Gastrocnemius medialis (tissue), 4 donors: ENCODE data around the gene LCN12.

Source experiments
- POLR2A ChIP-seq, 2 donors: fragments of 450-650 bp; IDR thresholded peaks; one replicate each; pipeline ENCODE4 v1.6.1; 2017; ENCODE audit warnings: antibody characterized with exemption in 2 of 2, mild to moderate bottlenecking in 2 of 2, moderate library complexity in 2 of 2
- TF ChIP-seq, protein P1 (sequence below), 5 experiments: fragments of 450-650 bp in 3 of 5; fragments of 200-600 bp in 2 of 5; sonication (generic) in 2 of 5; IDR thresholded peaks in 4 of 5; conservative IDR thresholded peaks in 1 of 5; 1 replicate in 4 of 5; 2 replicates in 1 of 5; pipeline ENCODE4 v1.5.1; 2016 to 2019; ENCODE audit warnings: antibody characterized with exemption in 5 of 5, mild to moderate bottlenecking in 3 of 5, moderate library complexity in 3 of 5

DNA sequence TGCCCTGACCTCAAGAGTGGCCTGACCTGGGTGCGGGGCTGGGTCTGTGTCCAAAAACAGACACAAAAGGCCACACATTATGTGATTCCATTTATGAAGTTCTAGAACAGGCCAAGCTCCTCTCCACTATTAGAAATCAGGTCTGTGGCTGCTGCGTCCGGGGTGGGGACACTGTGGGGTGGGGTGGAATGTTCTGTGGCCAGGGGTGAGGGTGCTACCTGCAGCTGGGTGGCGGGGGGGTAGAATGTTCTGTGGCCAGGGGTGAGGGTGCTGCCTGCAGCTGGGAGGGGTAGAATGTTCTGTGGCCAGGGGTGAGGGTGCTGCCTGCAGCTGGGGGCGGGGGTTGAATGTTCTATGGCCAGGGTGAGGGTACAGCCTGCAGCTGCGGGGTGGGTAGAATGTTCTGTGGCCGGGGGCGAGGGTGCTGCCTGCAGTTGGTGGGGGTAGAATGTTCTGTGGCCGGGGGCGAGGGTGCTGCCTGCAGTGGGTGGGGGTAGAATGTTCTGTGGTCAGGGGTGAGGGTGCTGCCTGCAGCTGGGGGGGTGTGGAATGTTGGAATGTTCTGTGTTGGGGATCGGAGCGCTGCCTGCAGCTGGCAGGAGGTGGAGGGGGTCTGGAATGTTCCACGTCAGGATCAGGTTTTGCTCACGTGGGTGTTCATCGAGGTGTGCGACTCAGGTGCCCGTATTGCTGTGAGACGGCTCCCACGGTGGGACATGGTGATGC, 8.3 kb downstream of the LCN12 start:
- no peak for TF ChIP-seq POLR2A (IDR thresholded peaks at IDR 0.05)
- TF ChIP-seq, protein P1, sequence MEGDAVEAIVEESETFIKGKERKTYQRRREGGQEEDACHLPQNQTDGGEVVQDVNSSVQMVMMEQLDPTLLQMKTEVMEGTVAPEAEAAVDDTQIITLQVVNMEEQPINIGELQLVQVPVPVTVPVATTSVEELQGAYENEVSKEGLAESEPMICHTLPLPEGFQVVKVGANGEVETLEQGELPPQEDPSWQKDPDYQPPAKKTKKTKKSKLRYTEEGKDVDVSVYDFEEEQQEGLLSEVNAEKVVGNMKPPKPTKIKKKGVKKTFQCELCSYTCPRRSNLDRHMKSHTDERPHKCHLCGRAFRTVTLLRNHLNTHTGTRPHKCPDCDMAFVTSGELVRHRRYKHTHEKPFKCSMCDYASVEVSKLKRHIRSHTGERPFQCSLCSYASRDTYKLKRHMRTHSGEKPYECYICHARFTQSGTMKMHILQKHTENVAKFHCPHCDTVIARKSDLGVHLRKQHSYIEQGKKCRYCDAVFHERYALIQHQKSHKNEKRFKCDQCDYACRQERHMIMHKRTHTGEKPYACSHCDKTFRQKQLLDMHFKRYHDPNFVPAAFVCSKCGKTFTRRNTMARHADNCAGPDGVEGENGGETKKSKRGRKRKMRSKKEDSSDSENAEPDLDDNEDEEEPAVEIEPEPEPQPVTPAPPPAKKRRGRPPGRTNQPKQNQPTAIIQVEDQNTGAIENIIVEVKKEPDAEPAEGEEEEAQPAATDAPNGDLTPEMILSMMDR (IDR thresholded peaks at IDR 0.05 in 4 of 5, conservative IDR thresholded peaks at IDR 0.05 in 1 of 5) = no peak
